HG02759 (cell line): ENCODE results near the gene ZNF839.
"Not testable (repeated sequence)": the region's sequence is repeated elsewhere in the genome, so short reads cannot be mapped to it uniquely, and the experiment has no call there.

ENCODE experiments used
- ATAC-seq: cut with Tn5 transposase; IDR thresholded peaks from one replicate; pipeline ENCODE4 v1.9.1; 2021; ENCODE audit warnings: mild to moderate bottlenecking, moderate library complexity; ENCODE audit not compliant: unreplicated experiment

Gene ZNF839

DNA sequence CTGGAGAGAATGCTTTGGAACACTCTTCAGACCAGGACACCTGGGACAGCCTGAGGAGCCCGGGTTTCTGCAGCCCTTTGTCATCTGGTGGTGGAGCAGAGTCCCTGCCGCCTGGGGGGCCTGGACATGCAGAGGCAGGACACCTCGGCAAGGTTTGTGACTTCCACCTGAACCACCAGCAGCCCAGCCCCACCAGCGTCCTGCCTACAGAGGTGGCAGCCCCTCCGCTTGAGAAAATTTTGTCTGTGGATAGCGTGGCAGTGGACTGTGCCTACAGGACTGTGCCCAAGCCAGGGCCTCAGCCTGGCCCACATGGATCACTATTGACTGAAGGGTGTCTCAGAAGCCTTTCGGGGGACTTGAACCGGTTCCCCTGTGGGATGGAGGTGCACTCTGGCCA is 22.0 kb downstream of the ZNF839 start:
- ATAC-seq: no peak

DNA sequence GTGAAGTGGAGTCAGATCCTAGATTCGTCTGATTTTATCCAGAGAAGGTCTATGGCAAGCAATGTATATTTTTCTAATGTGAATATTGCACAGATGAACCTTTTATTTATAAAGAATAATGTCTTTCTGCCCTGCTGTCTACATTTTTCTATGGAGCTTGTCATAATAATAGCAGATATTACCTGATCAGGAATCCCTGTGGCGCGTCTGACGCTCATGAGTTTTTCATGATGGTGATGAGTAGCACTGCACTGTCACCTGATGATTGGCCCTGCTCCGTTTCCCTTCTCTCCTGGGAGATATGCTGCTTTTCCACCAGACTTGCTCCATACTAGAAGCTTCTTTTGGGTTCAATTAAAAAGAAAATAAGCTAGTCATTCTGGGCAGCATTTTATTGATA is 22.7 kb downstream of the ZNF839 start:
- ATAC-seq: no peak

DNA sequence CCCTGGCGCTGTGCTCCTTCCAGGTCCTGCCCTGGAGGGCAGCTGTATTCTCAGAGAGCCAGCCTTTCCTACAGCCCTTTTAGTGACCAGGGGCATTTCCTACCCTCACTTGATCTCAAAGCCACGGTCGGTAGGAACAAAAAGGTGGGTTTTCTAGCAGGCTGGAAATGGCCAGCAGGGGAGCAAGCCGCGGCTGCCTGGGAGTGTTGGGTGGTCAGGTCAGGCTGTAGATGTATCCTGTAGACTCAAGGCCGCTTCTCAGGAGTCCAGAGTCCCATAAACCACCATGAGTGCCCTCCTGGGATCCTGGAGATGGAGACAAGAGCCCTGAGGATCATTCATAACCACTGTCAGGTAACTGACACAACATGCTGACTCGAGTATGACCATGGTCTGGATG is 24.5 kb downstream of the ZNF839 start:
- no peak for ATAC-seq

DNA sequence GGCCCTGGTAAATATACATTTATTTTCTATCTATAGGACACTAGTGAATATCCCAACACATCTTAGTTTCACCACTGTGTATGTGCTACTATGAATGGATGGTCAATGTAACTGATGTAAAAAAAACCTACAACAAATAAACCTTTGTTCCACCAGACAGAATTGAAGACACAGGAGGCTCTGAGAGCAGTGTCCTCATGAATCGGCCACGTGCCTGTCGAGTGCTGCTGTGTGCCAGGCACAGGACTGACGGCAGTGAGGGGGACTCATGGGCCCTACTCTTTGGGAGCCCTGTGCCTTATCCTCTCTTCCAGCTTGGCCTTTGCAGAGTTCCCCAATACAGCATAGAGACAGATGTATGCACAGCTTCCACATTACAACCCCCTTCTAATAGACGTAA is 24.9 kb downstream of the ZNF839 start:
- no peak for ATAC-seq

DNA sequence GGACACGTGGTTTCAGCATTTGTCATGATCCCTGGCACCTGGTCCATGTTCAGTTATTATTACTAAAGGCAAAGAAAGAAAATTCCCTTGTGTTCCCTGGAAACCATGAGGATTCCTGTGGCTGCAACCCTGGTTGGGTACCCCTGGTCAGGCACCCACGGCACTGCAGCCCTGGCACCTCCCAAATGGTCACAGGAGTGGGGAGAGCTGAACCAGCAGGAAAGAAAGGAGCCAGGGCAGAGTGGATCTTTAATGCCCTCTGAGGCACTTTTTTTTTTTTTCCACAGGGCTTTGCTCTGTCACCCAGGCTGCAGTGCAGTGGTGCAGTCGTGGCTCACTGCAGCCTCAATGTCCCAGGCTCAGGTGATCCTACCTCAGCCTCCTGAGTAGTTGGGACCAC is 25.7 kb downstream of the ZNF839 start:
- no peak for ATAC-seq

DNA sequence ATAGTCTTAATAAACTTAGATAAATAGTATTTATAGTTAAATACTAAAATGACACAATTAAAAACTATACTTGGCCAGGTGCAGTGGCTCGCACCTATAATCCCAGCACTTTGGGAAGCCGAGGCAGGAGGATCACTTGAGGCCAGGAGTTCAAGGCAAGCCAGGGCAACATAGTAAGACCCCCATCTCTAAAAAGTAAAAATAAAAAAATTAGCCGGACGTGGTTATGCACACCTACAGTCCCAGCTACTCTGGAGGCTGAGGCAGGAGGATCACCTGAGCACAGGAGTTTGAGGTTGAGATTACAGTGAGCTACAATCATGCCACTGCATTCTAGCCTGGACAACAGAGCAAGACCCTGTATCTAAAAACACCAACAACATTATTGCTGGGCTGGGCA is 27.1 kb downstream of the ZNF839 start:
- ATAC-seq: no peak

DNA sequence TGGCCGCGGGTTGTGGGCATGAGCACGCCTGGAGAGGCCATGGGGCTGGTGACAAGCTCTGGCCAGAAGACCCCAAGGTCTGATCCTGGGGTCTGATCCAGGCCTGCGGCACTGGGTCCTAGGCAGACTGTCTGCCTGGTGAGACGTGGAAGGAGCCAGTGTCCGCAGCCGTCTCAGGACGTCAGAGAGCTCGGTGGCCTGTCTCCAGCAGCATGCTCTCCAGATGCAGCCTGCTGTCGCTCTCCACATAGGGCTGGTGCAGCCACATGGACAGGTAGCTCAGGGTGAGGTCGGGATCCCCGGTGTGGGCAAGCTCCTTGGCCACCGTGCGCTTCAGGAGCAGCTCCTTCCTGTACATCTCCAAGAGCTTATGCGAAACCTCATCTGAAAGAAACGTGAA is 28.8 kb downstream of the ZNF839 start:
- ATAC-seq: no peak

DNA sequence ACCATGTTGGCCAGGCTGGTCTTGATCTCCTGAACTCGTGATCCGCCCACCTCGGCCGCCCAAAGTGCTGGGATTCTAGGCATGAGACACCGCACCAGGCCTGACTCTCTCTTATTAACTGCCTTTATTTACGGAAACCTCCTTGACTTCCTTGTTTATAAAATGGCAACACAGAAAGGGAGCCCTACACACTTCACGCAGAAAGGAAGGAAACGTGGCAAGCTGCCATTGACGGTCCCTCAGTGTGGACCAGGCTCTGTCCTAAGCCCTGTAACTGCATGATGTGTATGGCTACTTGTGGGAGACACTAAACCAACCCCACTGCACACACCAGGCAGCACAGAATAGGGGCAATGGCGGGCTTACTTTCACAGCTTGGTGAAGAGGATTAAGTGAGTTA is 31.5 kb downstream of the ZNF839 start:
- ATAC-seq: no peak

DNA sequence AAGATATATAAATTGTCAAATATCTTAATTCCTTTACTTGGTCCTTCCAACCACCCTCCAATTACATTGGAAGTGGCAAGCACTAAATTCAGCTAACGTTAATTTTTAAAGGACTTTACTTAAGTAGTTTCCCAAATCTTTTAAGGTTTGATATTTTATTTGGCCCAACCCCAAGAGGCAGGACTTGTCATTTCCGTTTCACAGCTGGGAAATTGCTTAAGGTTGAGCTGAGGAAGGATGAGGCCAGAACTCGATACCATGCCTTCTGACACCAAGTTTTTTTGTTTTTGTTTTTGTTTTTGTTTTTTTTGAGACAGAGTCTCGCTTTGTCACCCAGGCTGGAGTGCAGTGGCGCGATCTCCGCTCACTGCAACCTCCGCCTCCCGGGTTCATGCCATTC is 32.0 kb downstream of the ZNF839 start:
- not testable (repeated sequence) for ATAC-seq

DNA sequence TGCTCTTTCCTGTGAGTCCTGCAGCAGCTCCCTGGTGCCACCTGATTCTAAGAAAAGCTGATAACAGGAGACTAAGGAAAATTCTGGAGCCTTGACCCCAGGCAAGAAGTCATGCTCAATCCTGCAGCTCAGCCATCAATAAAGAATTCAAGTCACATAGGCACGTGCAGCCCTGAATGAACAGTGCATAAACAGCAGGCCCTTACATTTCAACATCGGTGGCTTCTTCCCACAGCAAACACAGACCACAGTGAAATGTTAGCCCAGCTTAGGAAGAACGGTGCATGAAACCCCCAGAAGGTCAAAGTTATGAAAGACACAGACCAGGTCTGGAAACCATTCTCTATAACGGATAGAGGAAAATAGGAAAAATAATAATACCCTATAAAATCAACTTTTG is 32.7 kb downstream of the ZNF839 start:
- no peak for ATAC-seq

DNA sequence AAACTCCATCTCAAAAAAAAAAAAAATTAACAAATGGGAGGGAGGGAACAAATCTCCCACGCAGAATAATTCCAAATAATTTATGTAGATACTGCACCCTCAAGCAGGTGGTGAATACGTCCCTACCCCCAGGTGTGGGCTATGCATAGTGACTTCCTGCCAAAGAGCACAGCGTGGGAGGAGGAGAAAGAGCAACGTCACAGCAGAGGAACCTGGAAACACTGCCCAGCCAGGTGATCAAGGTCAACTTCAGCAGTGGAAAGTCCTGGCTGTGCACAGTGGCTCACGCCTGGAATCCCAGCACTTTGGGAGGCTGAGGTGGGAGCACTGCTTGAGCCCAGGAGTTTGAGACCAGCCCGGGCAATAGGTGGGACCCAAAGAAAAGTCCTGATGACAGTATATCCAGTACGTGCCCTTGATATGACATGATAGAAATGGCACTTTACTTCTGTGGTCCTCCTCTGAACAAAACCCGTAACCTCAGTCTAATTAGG is 33.6 kb downstream of the ZNF839 start:
- no peak for ATAC-seq

DNA sequence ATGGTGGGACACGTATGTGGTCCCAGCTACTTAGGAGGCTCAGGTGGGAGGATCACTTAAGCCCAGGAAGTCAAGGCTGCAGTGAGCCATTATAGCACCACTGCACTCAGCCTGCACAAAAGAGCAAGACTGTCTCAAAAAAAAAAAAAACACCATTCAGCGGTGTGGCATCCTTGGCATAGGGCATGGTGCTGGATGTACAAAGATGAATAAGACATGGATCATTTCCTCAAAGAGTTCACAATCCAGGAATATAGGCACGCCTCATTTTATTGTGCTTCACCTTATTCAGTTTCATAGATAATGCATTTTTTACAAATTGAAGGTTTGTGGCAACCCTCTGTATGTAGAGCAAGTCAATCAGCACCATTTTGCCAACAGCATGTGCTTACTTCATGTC is 36.7 kb downstream of the ZNF839 start:
- ATAC-seq: no peak

DNA sequence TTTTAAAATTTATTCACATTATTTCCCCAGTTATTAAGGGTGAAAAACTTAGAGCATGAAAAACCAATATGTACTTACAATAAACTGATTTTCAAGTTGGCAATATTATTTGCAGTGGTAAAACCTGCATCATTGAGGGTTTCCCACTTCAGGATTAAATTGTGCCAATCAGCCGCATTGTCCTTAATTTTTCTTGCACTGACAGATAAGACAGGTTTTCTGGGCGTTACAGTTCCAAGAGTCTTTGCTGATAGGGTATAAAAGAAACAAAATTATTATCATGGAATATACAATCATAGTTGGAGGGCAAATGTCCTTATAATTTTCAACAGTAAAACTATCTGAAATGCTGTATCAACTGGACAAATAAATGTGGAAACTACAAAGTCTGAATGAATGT is 39.8 kb downstream of the ZNF839 start:
- ATAC-seq: no peak

DNA sequence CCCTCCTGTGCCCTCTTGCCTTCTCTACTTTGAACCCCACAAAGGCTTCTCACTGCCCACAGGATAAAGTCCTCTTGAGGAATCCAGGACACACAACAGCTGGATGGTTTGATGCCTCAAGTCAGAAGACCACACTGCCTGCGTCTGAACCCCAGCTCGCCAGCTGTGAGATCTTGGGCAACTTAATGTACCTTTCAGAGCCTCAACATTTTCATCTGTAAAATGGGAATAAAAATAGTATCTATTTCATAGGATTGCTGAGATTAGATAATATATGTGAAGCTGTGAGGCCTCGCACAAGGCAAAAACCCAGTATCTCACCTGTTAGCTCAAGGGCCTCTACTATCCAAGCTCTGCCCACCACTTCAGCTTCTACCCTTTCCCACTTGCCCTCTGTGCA is 40.8 kb downstream of the ZNF839 start:
- no peak for ATAC-seq

DNA sequence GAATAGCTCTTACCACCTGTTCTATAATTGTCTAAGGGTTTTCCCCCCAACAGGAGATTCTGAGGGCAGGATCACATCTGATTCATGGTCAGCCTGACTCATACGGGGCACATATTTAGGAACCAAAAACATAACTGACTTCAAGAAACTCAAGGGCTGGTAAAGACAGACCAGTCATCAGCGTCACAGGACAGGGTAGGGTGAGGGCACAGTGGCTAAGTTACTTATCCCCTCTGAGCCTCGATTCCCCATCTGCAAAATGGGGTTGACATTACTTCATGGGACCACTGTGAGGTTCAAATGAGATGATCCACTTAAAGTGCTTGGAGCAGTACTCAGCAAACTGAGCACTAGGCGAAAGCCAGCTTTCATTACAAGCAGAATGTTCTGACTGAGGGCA is 42.5 kb downstream of the ZNF839 start:
- ATAC-seq: peak; percentile 43

DNA sequence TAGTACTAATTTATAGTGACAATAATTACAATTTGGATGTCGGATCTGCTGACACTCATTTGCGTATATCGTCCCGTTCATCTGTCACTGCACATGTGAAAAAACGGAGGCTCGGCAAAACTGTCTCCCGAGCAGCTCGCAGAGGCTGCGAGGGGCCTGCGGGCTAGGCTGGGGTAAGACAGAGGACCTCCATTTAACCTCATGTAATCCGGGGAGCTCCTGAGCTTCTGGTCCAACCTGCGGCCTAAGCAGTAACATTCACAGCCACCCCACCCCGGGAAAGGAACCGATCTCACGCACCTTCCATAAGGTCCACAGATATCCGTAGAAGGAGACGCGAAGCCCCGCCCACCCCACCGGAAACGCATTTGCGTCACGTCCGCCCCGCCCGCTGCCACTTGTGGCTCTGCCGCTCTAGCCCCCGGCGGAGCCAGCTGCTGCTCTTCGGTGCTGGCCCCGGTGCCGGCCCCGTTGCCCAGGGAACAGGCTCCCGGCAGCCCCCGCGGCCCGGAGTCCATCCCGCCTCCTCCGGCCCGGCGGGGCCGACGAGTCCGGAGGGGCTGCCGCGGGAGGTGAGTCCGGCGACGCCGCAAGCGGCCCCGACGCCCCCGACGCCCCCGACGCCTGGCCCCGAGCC is 43.1 kb downstream of the ZNF839 start, which contains the start of the genes CINP and TECPR2:
TSS of gene CINP (minus strand) at position 346 of the 637 bp plus-strand sequence. CDS start at position 307, 39 bp downstream.
TSS of gene TECPR2 (plus strand) at position 397 of the 637 bp plus-strand sequence. CDS start 13,781 bp downstream, outside the sequence.
- ATAC-seq: peak; percentile 91

DNA sequence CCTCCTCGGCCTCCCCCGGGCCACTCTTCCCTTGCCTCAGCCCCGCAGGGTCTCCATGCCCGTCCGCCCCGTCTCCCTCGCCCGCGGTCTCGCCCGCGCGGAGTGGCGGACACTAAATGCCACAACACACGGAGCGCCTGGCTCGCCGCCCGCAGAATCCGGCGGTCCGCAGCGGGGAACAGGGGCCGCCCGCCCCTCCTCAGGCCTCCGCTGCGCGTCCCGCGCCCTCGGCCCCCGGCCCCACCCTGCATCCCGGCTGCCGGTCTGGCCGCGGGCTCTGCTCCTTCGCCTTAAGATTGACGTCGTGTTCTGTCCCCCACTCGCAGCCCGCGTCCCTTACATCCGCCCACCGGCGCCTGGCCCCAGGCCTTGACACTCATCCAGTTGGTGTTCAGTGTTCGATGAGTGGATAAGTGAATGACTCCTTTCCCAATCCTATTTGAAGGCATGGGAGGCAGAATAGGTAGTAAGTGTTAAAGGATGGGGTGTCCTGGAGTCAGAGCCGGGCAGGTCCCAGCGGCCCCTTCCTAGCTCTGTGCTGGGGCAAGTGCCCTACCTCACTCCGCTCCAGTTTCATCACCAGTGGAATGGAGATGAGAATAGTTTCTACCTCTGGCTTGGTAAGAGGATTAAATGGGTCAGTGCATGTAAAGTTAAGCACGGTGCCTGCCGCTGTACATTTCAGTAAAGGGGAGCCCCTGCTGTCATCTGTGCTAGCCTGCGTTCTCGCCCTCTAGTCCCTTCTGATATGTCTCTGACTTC is 43.8 kb downstream of the ZNF839 start:
- peak; percentile 27 for ATAC-seq

DNA sequence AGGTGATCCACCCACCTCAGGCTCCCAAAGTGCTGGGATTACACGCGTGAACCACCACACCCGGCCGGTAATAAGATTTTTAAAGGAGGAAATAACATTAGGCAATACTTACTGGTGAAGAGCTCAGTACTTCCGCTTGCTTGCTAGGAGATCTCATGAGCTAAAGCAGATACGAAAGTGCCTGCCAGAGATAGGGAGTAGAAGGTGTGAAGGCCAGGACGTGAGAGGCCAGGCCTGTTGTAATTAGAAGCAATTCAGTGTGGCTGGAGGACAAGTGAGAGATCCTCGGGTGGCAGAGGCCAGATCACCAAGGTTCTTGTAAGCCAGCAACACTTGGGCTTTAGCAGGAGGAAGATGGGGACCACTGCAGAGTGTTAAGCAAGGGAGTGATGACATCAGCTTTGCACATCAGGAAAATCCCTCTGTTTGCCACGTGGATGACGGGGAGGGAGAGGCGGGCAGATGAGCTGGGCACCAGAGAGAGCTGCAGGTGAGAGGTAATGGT is 50.8 kb downstream of the ZNF839 start:
- no peak for ATAC-seq

DNA sequence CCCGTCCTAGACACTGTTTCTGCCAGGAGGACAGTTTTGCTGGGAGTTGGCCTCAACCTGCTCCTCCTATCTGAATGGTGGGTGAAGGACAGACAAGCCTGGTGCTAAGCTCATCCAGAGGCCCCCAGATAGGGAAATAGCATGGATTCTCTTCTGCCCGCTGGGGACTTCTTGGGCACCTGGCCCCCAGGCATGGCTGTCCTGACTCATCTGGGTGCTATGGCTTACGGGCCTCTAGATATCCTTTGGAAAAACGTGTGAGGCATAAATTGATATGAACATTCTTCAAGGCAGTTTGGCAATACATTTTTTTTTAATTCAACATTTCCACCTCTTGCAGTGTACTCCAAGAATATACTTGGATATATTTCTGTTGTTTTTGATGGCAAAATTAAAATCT is 51.8 kb downstream of the ZNF839 start:
- no peak for ATAC-seq

DNA sequence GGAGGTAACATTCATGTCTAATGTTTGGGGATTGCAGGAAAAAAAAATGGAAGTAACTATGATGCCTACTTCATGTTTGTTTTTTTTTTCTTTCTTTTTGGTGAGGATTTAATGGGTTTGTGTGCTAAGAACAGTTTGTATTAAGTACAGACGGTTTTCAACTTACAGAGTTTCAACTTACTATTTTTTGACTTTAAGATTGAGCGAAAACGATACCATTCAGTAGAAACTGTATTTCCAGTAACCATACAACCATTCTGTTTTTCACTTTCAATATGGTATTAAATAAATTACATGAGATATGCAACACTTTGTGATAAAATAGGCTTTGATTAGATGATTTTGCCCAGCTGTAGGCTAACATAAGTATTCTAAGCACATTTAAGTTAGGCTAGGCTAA is 53.6 kb downstream of the ZNF839 start:
- no peak for ATAC-seq

DNA sequence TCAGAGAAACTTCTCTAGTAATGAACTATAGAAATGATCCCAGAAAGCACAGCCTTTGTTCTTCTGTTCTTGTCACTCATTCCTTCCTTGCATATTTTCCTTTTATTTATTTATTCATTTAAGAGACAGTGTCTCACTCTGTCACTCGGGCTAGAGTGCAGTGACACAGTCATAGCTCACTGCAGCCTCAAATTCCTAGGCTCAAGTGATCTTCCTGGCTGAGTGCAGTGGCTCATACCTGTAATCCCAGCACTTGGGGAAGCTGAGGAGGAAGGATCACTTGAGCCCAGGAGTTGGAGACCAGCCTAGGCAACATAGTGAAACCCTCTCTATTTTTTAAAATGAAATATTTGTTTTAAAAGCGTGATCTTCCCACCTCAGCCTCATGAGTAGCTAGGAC is 54.7 kb downstream of the ZNF839 start:
- ATAC-seq: no peak

DNA sequence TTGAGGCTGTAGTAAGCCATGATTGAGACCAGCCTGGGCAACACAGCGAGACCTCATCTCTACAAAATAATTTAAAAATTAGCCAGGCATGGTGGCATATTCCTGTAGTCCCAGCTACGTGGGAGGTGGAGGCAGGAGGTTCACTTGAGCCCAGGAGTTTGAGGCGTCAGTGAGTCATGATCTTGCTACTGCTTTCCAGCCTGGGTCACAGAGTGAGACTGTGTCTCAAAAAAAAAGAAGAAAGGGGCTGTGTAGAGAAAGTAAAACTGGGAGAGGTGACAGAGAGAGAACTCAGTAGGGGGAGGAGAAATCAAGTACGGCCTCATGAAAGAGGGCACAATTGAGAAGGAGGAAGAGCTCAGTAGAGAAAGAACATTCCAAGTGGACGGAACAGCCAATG is 55.6 kb downstream of the ZNF839 start:
- ATAC-seq: no peak
